ENCODE measurements around the gene NAMPT.

Gene NAMPT

GRCh38 chr7:106294334-106294733 lies 9.6 kb upstream of the NAMPT start:
- DNase-seq (ENCODE audit: low read depth) = no peak
- peak; percentile 34 for TF ChIP-seq CTCF (conservative IDR thresholded peaks at IDR 0.05; ENCODE audit: low read depth, low read length)
- no peak overlapping the region for H3K4me3 ChIP-seq (ENCODE audit: low read depth, low read length)

- no peak overlapping the region for H3K4me3 ChIP-seq (ENCODE audit: low read depth, low read length)
- no peak for TF ChIP-seq CTCF (conservative IDR thresholded peaks at IDR 0.05; ENCODE audit: low read depth, low read length)
- no peak for DNase-seq (ENCODE audit: low read depth)
Observed at GRCh38 chr7:106291247-106291646, 6.5 kb upstream of the NAMPT start.

GRCh38 chr7:106290319-106290718 lies 5.5 kb upstream of the NAMPT start:
- DNase-seq (ENCODE audit: low read depth) = no peak
- H3K4me3 ChIP-seq (ENCODE audit: low read depth, low read length) = no peak overlapping the region
- TF ChIP-seq CTCF (conservative IDR thresholded peaks at IDR 0.05; ENCODE audit: low read depth, low read length) = no peak

GRCh38 chr7:106289848-106290247 lies 5.1 kb upstream of the NAMPT start:
- peak; percentile 39 for DNase-seq (ENCODE audit: low read depth)
- TF ChIP-seq CTCF (conservative IDR thresholded peaks at IDR 0.05; ENCODE audit: low read depth, low read length) = no peak
- H3K4me3 ChIP-seq (ENCODE audit: low read depth, low read length) = no peak overlapping the region

GRCh38 chr7:106288263-106288662 lies 3.5 kb upstream of the NAMPT start:
- no peak for DNase-seq (ENCODE audit: low read depth)
- no peak overlapping the region for H3K4me3 ChIP-seq (ENCODE audit: low read depth, low read length)
- no peak for TF ChIP-seq CTCF (conservative IDR thresholded peaks at IDR 0.05; ENCODE audit: low read depth, low read length)

GRCh38 chr7:106287786-106288185 lies 3.0 kb upstream of the NAMPT start:
- no peak for DNase-seq (ENCODE audit: low read depth)
- TF ChIP-seq CTCF (conservative IDR thresholded peaks at IDR 0.05; ENCODE audit: low read depth, low read length) = no peak

GRCh38 chr7:106285855-106286492 lies 1.2 kb upstream of the NAMPT start:
- DNase-seq (ENCODE audit: low read depth) = peak; percentile 46
- H3K4me3 ChIP-seq (ENCODE audit: low read depth, low read length) = peak overlapping the region; percentile 79

More at GRCh38 chr7:106287786-106288185, 3.0 kb upstream of the NAMPT start:
- H3K4me3 ChIP-seq (ENCODE audit: low read depth, low read length) = no peak overlapping the region

More at GRCh38 chr7:106285855-106286492, 1.2 kb upstream of the NAMPT start:
- no peak for TF ChIP-seq CTCF (conservative IDR thresholded peaks at IDR 0.05; ENCODE audit: low read depth, low read length)
